Astrocyte of the spinal cord (primary cell): Measurements from ENCODE around the gene CKM.

ENCODE experiments used
- DNase-seq: peaks from one replicate; pipeline ENCODE4 v3.0.0; 2011; ENCODE audit warnings: low read depth, low spot score
- H3K4me3 ChIP-seq: 2 replicates; pipeline ENCODE4 v1.5.1; 2011; ENCODE audit warnings: low read depth, mild to moderate bottlenecking, low read length, moderate library complexity
- in situ Hi-C: cut with HindIII; loops from 2 replicates; pipeline ENCODE4 v1.10.0; 2017; ENCODE audit warnings: low sequenced_read_pairs
- TF ChIP-seq, protein P1 (sequence below): IDR thresholded peaks from 2 replicates; pipeline ENCODE4 v1.5.1; 2012; ENCODE audit warnings: low read depth, mild to moderate bottlenecking, low read length, inconsistent platforms

Gene CKM

DNA sequence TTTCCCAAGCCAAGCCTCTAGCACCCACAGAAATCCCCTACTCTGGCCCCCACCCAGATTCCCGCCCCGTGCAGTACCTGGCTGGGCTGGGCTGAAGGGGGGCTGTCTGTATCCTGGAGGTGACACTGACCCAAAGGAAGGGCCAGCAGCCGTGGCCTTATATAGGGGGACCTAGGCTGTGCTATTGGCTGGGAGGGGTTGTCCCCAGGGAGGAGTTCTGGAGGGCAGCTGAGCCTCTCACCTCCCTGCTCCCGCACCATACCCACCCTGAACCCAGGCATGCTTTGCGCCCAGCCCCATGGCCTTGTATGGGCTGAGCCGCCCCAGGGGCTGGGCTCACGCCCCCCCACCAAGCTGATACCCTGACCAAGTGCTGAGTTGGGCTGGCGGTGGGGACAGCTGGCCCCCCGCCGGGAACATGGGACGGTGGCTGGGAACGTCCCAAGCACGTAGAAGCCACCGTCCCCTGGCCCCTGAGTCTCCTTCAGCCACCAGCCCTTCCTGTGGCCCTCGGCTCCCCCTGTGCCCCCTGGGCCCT, at the start of gene CKM:
Gene CKM, minus strand, starts transcription at position 132 of the 538 bp plus-strand sequence. CDS start 3,162 bp downstream, outside the sequence.
- TF ChIP-seq, protein P1, sequence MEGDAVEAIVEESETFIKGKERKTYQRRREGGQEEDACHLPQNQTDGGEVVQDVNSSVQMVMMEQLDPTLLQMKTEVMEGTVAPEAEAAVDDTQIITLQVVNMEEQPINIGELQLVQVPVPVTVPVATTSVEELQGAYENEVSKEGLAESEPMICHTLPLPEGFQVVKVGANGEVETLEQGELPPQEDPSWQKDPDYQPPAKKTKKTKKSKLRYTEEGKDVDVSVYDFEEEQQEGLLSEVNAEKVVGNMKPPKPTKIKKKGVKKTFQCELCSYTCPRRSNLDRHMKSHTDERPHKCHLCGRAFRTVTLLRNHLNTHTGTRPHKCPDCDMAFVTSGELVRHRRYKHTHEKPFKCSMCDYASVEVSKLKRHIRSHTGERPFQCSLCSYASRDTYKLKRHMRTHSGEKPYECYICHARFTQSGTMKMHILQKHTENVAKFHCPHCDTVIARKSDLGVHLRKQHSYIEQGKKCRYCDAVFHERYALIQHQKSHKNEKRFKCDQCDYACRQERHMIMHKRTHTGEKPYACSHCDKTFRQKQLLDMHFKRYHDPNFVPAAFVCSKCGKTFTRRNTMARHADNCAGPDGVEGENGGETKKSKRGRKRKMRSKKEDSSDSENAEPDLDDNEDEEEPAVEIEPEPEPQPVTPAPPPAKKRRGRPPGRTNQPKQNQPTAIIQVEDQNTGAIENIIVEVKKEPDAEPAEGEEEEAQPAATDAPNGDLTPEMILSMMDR = no peak
- DNase-seq = no peak
- peak within 1 kb of the TSS; percentile 20 for H3K4me3 ChIP-seq
- in situ Hi-C loops = no loop called here

DNA sequence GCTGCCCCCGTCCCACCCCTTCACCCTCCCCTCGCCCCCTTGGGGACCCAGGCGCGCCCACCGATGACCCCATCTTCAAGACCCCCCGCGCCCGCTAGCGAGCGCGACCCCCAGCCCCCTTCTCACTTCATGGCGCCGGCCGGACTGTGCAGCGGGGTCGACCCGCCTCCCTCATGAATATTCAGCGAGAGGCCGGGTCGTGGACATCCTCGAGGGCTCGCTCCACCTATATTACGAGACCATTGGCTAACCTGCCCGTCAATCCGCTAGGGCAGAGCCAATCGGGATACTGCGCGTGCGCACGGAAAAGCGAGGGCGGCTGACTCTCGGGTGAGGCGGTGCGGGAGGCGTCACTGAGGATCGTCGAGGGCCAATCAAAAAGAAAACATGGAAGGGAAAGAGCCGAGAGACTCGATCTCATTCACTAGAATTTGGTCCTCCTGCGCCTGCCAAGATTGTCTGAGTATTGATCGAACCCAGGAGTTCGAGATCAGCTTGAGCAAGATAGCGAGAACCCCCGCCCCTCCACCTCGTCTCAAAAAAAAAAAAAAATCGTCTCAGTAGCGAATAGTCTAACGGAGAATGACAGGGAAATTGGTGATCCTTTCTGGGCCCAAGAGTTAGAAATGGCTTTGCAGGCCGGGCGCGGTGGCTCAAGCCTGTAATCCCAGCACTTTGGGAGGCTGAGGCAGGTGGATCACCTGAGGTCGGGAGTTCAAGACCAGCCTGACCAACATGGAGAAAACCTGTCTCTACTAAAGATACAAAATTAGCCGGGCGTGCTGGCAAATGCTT, 47.9 kb upstream of the CKM start, which contains the start of gene ERCC2:
Gene ERCC2, minus strand, starts transcription at position 164 of the 795 bp plus-strand sequence. Its CDS starts 33 bp downstream, at position 131.
- peak within 1 kb of the TSS; percentile 83 for H3K4me3 ChIP-seq
- peak; percentile 99 for DNase-seq
- in situ Hi-C loops = no loop called here
- TF ChIP-seq, protein P1 = no peak

DNA sequence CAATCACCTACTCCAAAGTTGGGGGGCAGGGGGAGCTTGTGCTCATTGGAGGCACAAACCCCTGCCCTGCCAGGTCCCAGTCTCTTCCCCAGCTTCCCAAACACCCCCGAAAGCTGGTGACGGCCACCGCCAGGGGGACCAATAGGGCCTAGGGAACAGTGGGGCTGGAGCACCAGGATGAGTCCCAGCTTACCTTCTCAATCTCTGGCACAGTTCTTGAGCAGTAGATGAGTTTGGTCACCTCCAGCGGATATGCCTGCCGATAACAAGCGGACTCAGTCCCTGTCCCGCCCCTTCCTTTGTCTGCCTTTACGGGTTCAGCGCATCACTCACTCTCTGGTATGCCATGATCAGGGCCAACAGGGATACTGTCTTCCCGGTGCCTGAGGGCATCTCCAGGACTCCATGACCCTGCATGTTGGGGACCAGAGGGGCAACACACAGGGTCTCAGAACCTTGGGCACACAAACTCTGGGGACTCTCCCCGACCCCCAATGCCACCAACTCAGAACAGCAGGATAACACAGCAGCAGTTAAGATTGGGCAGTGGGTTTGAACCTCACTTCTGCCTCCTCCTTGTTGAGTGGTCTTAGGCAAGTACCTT, 46.2 kb upstream of the CKM start:
- in situ Hi-C loops = no loop called here
- no peak for DNase-seq
- H3K4me3 ChIP-seq = no peak overlapping the region
- TF ChIP-seq, protein P1 = no peak

DNA sequence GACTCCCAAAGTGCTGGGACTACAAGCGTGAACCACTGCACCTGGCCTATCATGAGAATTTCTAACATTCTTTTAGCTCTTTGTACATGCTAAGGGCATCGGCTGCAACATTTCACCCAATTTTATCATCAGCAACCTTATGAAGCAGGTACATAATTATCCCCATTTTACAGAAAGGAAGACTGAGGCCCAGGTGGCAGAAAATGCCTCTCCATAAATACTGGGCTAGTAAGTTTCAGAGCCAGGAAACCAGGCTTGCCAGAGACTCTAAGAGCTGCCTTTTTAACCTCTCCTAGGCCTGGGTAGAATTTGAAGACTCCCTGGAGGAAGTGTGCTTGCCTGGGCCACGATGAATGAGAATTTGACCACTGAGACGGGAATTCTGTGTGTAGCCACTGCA, 45.5 kb upstream of the CKM start:
- no peak for DNase-seq
- TF ChIP-seq, protein P1 = no peak
- no peak overlapping the region for H3K4me3 ChIP-seq
- in situ Hi-C loops = no loop called here

DNA sequence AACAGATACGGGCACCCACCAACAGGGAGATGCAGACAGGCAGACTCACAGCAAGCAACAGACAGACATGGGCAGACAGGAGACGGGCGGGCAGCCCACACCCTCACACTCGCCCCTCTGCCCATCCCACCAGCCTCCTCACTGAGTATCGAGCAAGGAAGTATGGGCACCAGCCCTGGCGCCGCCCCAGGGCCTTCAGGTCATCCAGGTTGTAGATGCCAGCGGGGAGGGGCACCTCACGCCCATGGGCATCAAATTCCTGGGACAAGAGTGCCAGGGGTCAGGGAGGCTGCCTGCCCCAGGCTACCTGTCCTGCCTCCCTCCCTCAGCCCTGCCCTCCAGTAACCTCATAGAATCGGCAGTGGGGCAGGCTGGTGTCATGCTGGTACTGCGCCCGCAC, 42.0 kb upstream of the CKM start:
- DNase-seq = no peak
- in situ Hi-C loops = no loop called here
- TF ChIP-seq, protein P1 = no peak
- no peak overlapping the region for H3K4me3 ChIP-seq

DNA sequence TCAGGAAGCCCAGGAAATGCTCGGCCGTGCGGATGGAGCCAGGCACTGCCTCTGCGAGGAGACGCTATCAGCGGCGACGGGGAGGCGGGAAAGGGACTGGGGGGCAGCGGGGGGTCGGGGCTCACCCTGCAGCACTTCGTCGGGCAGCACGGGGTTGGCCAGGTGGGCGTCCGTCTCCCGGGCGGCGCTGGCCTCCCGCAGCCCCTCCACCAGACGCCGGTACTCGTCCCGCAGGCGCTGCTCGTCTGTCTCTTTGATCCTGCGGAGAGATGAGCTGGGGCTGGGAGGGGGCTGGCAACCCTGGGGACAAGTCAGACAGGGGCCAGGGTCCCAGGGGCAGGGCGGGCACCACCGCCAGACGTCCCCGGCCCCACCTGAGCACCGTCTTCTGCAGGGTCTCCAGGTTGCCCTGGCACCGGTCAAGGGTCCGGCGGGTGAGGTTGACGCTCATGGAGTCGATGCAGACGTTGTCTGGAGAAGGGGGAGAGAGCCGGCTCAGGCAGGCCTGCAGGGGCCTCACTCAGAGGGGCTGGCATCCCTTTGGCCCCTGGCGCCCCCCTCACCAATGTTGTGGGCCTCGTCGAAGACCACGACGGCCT, 41.3 kb upstream of the CKM start:
- TF ChIP-seq, protein P1 = no peak
- in situ Hi-C loops = no loop called here
- DNase-seq = no peak
- no peak overlapping the region for H3K4me3 ChIP-seq
